OCI-M2 (cell line): ENCODE measurements around the gene SRC.

Experiments
- DNase-seq: peaks from one replicate; lab custom pipeline; 2025; ENCODE audit not compliant: unreplicated experiment; lab: John Stamatoyannopoulos, UW

SRC gene

DNA sequence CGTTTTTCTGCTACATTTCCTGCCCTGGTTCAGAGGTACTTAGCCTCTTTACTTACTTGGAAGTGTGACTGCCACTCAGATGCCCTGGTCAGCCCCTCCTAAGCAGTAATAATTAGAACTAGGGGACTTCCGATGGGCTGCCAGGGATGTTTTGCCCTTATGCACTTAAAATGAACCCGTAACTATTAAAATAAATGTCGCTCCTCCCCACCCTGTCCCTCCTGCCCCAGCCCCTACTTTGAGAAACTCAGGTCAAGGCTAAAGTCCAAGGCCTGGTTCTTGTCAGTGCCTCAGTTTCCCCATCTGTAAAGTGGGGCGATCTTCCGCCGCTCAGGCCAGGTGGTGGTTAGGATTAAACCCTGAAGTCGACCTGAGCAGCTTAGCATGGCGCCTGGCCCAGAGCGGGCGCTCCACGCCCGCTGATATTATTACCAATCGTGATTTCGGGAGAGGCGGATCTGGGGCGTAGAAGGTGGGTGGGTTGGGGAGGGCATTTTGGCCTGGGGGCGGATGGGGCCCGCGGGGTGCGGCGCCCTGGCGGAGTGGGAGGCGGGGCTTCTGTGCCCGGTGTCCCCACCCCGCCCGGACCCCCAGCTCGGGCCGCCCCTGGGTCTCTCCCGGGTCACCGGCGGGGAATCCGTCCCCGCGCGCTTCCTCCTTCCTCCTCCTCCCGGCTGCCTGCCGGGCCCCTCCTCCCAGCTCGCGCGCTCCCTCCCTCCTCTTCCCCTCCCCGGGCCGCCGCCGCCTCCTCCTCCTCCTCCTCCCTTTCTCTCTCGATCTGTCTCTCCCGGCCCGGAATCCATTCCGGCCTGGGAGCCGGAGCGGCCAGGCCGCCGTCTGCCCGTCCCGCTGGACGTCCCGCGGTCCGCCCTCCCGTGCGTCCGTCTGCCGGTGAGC is at the start of gene SRC:
SRC (plus strand) TSS at position 802 of the 897 bp plus-strand sequence. CDS start 38,014 bp downstream, outside the sequence.
- no peak for DNase-seq

DNA sequence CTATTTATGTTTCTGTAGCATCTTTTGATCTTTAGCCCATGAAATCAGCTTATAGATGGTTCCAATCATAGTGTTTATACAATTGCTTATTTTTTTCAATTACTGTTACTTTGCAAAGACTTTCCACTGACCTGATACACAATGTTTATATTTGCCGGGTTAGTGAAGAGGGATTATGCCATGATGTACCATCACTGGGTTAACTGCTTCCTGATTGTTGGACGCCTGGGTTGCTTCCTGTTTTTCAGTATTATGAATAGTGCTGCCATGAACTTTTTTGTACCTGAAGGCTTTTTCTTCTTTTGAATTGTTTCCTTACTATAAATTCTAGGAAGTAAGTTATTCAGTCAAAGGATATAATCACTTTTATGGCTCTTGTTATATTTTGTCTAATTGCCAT is 49.6 kb upstream of the SRC start:
- DNase-seq: no peak

DNA sequence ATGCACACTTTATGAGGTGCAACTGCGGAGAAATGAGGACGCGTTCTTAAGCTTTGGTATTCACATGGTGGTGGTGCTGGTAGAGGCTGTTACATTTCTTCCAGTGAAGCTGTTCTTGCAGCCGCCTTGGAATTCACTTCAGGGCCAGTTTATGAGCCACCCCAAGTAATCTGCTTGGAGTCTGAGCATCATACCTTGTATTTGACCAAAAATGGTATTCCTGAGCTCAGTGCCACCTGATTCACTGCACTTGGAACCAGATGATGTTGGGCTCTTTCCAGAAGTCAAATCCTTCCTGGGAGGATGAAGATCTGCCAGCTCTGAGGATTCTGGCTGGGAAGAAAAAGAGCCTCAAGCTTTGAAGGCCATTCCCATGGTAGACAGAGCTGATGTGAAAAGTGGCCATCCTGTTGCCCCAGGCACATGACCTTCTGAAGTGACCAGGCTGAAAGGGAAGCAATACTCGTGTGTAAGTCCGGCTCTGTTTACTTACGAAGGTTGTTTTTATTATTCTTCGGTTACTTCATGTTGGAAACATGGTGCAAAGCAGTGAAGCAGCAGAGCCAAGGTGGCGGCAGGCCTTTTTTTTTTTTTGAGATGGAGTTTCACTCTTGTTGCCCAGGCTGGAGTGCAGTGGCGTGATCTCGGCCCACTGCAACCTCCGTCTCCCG is 48.7 kb upstream of the SRC start:
- no peak for DNase-seq

DNA sequence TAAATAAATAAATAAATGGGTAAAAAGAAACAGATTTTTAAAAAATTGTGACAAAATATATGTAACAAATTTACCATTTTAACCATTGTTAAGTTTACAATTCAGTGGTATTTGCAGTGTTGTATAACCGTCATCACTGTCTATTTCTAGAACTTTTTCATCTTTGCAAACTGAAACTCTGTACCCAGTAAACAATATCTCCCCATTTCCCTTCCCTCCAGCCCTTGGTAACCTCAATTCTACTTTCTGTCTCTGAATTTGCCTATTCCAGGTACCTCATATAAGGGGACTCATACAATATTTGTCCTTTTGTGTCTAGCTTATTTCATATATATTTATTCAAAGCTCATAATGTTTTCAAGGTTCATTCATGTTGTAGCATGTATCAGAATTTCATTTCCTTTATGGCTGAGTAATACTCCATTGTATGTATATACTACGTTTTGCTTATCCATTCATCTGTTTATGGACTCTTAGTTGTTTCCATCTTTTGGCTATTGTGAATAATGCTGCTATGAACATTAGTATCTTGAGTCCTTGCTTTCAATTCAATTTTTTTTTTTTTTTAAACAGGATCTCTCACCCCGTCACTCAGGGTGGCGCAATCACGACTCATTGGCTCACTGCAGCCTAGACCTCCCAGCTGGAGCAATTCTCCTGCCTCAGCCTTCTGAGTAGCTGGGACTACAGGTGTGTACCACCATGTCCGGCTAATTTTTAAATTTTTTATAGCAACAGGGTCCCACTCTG is 47.6 kb upstream of the SRC start:
- DNase-seq: no peak

DNA sequence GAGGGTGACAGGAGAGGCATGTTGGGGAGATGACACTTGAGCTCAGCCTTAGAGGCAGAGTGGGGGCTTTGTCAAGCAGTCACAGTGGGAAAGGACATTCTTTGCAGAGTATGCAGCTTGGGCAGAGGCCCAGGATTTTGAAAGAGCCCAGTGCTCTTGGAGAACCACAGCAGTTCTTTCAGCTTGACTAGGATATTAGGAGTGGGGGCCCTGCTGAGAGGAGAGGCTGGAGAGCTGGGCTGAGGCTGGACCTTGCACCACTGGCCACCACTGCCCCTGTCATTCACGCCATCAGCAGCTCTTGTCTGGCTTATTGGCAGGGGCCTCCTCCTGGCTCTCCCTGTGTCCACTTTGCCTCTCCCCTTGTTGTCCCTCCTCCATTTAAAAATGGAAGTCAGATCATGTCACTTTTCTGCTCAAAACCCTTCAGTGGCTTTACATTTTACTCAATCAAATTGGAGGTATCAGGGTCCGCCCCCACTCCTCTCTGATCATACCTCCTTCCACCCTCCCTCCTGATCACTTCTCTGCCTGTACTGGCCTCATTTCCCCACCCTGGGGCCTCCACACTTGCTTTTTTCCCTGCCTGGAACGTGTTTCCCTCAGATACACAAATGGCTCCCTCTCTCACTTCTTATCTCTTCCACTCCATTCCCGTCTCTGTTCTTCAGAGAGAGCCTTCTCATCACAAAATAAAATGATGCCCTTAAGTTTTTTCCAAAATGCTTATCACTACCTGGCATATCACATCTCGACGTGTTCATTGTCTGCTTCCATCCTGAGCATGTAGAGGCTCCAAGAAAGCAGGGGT is 46.0 kb upstream of the SRC start:
- no peak for DNase-seq

DNA sequence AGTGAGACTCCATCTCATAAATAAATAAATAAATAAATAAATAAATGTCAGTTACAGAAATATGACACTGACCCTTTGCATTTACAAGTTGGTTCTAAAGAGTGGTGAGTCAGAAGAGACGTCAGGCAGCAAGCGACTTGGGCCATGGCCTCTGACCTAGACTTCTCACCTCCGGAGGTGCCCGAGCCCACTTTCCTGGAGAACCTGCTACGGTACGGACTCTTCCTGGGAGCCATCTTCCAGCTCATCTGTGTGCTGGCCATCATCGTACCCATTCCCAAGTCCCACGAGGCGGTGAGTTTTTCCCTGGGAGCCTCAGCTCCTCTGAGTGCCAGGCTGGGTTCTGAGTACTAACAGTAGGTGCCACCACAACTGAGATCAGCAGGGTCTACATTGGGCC is 44.8 kb upstream of the SRC start:
- DNase-seq: no peak

DNA sequence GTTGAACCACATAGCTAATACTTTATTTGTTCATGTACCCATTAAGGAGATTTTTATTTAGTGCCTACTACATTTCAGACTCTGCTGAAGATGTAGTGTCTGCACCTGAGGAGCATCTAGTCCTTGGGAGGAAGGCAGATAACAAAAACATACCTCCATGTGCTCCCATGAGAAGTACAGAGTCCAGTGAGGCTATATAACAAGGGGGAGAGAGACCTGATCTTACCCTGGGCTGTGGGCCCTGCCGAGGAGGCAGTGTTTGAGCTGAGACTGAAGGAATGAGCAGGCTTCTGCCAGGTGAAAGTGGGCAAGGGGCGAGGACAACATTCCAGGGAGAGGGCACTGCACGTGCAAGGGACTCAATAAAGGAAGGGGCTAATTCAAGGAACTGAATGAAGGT is 44.4 kb upstream of the SRC start:
- DNase-seq: no peak

DNA sequence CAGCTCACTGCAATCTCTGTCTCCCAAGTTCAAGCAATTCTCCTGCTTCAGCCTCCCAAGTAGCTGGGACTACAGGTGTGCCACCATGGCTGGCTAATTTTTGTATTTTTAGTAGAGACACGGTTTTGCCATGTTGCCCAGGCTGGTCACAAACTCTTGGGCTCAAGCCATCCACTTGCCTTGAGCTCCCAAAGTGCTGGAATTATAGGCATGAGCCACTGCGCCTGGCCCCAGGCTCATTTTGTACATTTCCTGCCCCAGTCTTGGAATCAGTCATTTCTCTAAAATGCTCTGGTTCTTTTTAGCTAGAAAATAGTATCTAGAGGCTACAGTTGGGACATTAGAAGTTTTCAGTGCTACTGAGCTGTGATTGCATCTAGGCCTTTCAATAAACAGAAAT is 43.0 kb upstream of the SRC start:
- DNase-seq: no peak

DNA sequence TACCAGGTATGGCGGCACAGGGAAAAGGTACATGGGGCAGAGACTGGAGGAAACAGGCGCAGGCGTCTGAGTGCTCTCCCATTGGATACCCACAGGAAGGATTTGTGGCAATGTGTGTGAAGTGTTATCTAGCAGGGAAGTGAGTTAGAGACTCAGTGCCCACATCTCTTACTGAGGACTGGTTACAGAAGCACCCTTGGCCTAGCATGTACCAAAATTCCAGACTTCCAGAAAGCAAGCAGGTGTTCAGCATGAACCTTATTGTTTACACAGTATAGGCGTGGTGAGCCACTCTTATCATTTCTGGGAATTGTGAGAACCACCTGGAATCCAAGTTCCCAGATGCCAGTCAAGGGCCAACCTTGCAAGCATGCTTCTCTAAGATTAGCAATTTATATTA is 42.3 kb upstream of the SRC start:
- no peak for DNase-seq

DNA sequence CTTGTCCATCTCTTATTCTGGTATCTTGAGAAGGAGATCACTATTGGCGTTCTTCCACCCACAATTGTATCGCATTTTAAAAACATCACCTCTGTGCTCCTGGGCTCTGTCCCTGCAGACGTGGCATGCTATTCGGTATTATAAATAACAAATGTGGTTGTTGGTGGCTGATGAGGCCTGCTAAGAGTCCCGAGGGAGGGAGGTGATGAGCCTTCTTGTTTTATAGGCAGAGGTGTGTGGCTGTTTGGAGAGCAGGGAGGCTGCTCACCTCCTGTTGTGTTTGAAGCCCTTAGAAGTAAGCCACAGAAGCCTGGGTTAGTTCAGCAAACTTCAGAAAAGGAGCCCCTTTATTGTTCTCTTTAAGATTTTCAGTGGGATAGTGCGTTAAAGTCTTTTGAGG is 40.9 kb upstream of the SRC start:
- DNase-seq: no peak

DNA sequence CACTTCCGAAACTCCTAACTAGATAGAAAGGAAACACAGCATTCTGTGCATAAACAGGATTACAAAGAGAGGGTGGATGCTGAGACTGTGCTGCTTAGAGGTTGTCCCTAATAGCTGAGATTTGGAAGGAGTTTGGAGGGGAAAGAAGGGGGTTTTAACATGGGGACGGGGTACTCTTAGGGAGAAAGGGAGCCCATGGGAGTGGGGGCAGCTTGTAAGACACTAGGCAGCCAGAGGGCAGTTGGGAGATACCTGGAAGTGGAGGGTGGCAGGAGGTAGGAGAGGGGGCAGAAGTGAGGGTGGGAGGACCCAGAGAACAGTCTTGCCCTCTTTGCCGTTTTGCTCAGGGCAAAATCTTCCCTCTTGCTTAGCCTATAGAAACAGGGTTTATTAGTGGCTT is 40.1 kb upstream of the SRC start:
- DNase-seq: no peak

DNA sequence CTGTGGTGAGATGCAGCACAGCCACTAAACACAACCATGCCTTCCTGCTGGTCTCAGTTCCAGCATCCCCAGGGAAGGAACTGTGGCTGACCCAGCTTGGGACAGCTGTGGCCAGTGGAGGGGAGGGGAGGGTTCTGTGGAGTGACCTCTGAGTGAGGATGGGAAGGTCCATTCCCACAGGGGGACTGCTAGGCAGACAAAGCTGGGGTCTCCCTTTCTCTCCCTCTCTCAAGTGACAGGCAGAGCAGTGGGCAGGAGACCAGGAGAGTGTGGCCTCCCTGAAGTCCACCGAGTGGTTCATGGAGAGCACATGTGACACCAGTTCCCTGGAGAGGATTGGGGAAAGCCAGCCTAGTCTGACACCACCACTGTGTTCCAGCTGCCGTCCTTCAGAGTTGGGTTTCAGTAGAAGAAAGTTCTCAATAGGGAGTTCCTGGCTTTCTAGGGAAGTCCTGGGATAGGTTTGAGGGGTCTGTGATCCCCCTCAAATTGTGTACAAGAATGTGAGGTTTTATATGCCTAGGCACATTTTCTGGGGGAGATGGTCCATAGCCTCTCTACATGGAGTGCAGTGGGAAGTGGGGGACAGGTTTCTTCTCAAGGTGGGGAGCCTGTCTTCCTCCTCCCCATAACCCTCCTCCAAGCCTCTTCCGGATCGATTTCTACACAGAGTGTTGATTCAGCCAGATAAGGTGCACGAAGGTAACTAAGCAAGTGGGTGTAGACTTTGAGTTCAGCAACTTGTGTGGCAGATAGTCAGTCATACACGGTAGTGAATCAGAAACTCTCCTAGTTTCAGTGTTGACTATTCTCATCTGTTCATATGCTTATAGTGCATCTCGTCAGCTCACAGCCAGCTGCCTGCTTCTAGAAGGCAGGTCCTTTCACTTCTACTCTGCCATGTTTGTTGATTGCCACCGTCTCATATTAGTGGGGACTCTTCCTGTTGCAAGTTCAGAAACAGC is 37.6 kb upstream of the SRC start:
- DNase-seq: no peak

DNA sequence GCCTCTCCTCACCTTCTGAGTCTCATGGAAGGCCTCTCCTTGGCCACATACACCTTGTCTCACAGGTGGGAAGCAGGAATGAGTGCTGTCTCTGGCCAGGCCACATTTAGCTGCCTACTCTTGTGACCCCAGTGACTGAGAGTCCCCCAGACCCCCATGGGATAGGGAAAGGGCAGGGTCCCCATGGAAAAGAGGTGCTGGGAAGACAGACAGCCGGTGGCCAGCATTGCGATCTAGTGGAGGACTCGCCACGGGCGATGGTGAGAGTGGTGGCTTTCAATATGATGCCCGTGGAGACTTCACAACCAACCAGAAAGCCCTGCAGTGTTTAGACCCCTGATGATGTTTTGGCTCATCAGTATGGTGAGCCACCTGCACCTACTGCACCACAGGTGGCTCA is 36.6 kb upstream of the SRC start:
- no peak for DNase-seq

DNA sequence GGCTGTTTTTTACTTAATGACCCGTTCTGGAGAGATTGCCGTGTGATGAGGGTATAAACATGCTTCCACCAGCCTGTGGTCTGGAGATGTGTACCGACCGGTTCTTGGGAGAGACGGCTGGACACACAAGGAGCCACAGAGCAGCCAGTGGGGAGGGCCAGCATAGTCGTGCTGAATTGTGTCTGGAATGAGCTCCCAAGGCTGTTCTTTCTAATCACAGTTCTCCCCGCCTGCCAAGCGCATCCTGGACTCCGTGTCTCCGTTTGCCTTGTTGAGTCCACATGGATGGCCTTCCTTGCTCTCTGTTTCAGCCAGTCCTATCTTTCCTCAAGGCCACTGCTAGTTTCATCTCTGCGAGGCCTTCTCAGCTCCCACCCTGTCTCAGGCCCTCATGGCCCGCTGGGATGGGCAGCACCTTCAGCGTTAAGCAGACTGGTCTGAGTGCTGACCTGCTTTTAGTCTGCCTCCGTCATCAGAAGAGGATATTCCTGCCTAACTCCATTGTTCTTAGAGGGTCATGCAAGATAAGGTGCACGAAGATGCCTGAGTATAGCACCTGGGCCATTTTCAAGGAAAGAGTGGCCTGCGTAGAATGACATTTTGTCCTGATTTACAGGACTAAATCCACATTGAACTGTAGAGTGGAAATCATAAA is 35.9 kb upstream of the SRC start:
- DNase-seq: no peak

DNA sequence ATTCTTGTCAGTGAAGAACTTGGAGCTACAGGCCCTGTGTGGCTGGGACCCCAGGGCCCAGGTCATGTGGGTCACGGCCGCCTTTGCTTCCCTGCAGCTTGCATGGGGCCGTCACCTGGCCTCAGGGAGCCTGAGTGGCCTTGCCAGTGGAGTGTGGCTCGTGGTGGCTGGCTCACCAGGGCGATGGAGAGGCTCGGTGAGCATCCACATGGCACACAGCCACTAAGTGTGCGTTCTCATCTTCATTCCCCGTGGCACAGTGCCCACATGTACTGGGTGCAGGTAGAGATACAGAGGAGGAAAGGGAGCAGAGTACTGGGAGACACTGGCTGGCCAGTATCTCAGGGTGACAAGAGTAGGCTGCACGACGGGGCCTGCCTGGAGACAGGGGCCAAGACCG is 35.0 kb upstream of the SRC start:
- no peak for DNase-seq

DNA sequence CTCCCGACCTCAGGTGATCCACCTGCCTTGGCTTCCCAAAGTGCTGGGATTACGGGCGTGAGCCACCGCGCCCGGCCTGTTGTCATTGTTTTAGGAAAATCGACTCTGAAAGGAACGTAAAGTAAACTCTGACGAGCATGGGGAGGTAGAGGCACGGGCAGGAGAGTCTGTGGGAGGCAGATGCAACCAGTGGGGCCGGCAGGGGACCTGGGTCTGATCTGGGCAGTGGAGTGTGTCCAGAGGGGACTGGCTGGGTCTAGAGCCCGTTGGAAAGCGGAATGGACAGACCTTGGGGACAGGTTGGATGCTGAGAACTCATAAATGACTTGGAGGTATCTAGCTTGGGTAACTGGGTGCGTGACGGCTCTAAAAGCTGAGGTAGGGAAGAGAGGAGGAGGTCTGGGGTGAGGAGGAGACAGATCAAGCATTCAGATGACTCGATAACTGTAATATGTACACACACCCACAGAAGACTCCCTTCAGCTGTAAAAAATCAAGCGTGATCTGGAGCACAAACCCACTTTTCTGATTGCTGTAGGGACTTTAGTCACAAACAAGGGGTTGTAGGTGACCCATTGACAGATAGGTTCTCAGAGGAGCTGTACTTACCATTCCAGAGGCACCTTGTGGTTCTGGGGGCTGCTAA is 34.1 kb upstream of the SRC start:
- DNase-seq: no peak

DNA sequence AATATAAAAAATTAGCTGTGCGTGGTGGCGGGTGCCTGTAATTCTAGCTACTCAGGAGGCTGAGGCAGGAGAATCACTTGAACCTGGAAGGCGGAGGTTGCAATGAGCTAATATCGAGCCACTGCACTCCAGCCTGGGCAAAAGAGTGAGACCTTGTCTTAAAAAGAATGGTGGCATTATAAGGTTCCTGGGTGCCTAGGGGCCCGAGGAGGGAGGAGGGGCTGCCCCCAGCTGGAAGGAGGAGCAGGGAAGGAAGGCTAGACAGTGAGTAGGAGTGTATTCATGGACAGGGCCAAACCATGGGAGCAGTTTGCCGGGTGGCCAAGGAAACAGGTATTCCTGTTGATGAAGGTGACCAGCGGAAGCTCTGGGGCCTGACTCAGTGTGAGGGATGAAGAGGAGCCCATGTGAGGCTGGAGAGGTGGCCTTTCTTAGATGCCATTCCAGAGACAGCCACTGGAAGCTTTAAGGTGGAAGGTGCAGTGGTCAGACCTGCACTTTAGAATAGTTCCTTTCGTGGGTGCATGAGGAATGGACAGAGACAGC is 32.3 kb upstream of the SRC start:
- no peak for DNase-seq

DNA sequence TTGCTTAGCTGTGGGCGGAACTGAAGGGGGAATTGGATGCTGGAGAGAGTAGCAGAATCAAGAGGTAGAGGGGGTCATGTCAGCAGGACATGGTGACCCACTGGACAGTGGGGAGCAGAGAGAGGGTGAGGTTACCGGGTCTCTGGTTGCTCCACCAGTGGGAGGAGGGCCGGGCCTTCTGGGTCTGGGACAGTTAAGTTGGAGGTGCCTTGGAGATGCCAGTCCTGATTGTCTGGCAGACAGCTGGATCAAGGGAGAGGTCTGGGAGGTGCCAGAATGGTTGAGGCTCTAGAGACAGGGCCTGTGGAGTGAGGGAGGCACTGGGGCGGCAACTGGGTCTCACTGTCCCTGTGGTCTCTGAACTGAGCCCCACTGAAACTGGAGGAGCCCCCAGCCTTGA is 31.8 kb upstream of the SRC start:
- DNase-seq: no peak

DNA sequence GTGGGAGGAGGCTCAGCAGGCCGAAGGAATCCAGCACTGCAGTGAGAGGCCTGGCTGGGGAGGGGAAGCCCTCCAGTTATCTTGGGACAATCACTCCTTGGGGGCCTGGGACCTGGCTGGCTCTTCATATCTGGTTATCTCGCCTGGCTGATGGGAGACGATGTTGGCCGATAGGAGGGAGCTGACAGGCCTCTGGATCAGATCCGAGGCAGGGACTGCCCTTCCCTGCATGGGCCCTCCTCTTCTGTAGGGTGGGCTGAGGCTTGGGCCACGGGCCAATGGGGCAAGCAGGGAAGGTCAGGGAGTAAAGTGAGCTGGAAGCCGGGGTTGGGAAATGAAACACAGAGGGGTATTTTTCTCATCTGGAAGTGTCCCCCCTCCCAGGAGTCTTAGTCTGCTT is 31.3 kb upstream of the SRC start:
- DNase-seq: no peak
